HCT116 (cell line): Measurements from ENCODE around the gene CAPN15. TPM values are rescaled to one million over a fixed set of nuclear protein-coding genes. Genes with fewer than 3 reads are reported as not detected.

Experiments
- ATAC-seq: fragments of 200-7000 bp; cut with Tn5 transposase; 2 replicates; pipeline ENCODE4 v1.9.1; 2020; ENCODE audit warnings: mild to moderate bottlenecking, moderate library complexity
- BruUV-seq: library from RNA; stranded (reverse); fragments of 400-500 nt; replicated peaks from 2 replicates; lab custom pipeline; 2021; lab: Mats Ljungman, UMichigan
- CTCF ChIA-PET: fragments of 300-600 bp; sonication (Branson Sonifier 250); formaldehyde crosslinking; loops from one replicate; lab custom pipeline; 2021; ENCODE audit warnings: antibody characterized with exemption; lab: Charles Lee
- POLR2A ChIA-PET: fragments of 300-600, 350-600 bp; sonication (Branson Sonifier 250); formaldehyde crosslinking; loops from one replicate; lab custom pipeline; 2021; ENCODE audit warnings: antibody characterized with exemption; lab: Charles Lee
- RAD21 ChIA-PET, 2 experiments: fragments of 300-600 bp; sonication (Branson Sonifier 250); formaldehyde crosslinking; loops; one replicate each; lab custom pipeline; 2023; ENCODE audit warnings: low total read pairs in 2 of 2; ENCODE audit not compliant: uncharacterized antibody in 2 of 2, unreplicated experiment in 2 of 2, low non-redundant PET in 1 of 2; lab: Charles Lee
- DNase-seq: peaks from one replicate; pipeline ENCODE4 v3.0.0-alpha.2; 2010; ENCODE audit warnings: low read depth, low spot score
- H2AFZ ChIP-seq: fragments of 200-600 bp; shearing (Covaris generic), sonication (generic); 2 replicates; pipeline ENCODE4 v1.6.1; 2017; ENCODE audit warnings: low read depth, mixed run types, mixed read lengths, antibody characterized with exemption, low read length; ENCODE audit not compliant: poor library complexity, severe bottlenecking
- H3K27ac ChIP-seq: 2 replicates; pipeline ENCODE4 v1.5.1; 2012; ENCODE audit warnings: low read depth, low read length
- H3K27me3 ChIP-seq: fragments of 200-600 bp; sonication (generic); 2 replicates; pipeline ENCODE4 v1.6.1; 2016; ENCODE audit warnings: mixed run types, low read length, mixed read lengths; ENCODE audit not compliant: insufficient read depth
- H3K36me3 ChIP-seq, 2 experiments: fragments of 200-500 bp in 1 of 2; fragments of 200-600 bp in 1 of 2; sonication (Bioruptor generic) in 1 of 2; sonication (generic) in 1 of 2; 2 replicates each; pipeline versions ENCODE4 v1.5.1 to v1.6.1; 2014 to 2016; ENCODE audit warnings: low read length in 2 of 2, inconsistent platforms in 1 of 2, mixed read lengths in 1 of 2, mixed run types in 1 of 2; ENCODE audit not compliant: insufficient read depth in 2 of 2, control insufficient read depth in 1 of 2
- H3K4me1 ChIP-seq, 2 experiments: fragments of 200-600 bp in 1 of 2; sonication (generic) in 1 of 2; 2 replicates each; pipeline versions ENCODE4 v1.5.1 to v1.6.1; 2012 to 2017; ENCODE audit warnings: low read length in 2 of 2, inconsistent platforms in 1 of 2, mild to moderate bottlenecking in 1 of 2, mixed read lengths in 1 of 2, mixed run types in 1 of 2, moderate library complexity in 1 of 2; ENCODE audit not compliant: insufficient read depth in 2 of 2, control insufficient read depth in 1 of 2
- H3K4me2 ChIP-seq: fragments of 200-600 bp; sonication (generic); 2 replicates; pipeline ENCODE4 v1.6.1; 2017; ENCODE audit warnings: mixed run types, low read length, mixed read lengths
- H3K4me3 ChIP-seq, 2 experiments: fragments of 200-600 bp in 1 of 2; sonication (generic) in 1 of 2; replicated peaks in 1 of 2; 2 replicates each; pipeline ENCODE4 v1.5.1; 2011 to 2016; ENCODE audit warnings: low read length in 2 of 2, control low read depth in 1 of 2, low read depth in 1 of 2, mild to moderate bottlenecking in 1 of 2, mixed read lengths in 1 of 2, mixed run types in 1 of 2
- H3K79me2 ChIP-seq: fragments of 200-600 bp; sonication (generic); 2 replicates; pipeline ENCODE4 v1.6.1; 2017; ENCODE audit warnings: mild to moderate bottlenecking, mixed run types, low read length, moderate library complexity, mixed read lengths; ENCODE audit not compliant: insufficient read depth
- H3K9ac ChIP-seq: fragments of 200-600 bp; sonication (generic); 2 replicates; pipeline ENCODE4 v1.6.1; 2016; ENCODE audit warnings: low read length, mixed read lengths
- H3K9me2 ChIP-seq: fragments of 200-600 bp; sonication (generic), shearing (Covaris generic); 2 replicates; pipeline ENCODE4 v1.6.1; 2017; ENCODE audit warnings: mixed run types, mild to moderate bottlenecking, moderate library complexity; ENCODE audit not compliant: insufficient read depth
- H3K9me3 ChIP-seq, 2 experiments: fragments of 200-500 bp in 1 of 2; fragments of 200-600 bp in 1 of 2; sonication (Bioruptor generic) in 1 of 2; sonication (generic) in 1 of 2; 2 replicates each; pipeline ENCODE4 v1.6.1; 2014 to 2017; ENCODE audit warnings: low read length in 2 of 2, mixed read lengths in 2 of 2, inconsistent platforms in 1 of 2, low read depth in 1 of 2, mild to moderate bottlenecking in 1 of 2, mixed run types in 1 of 2, moderate library complexity in 1 of 2; ENCODE audit not compliant: control insufficient read depth in 1 of 2, insufficient read depth in 1 of 2
- H4K20me1 ChIP-seq: fragments of 200-600 bp; sonication (generic), shearing (Covaris generic); 2 replicates; pipeline ENCODE4 v1.6.1; 2017; ENCODE audit warnings: mixed run types, mild to moderate bottlenecking, moderate library complexity; ENCODE audit not compliant: insufficient read depth
- ATF3 ChIP-seq: IDR thresholded peaks from 2 replicates; pipeline ENCODE4 v1.6.1; 2012
- EGR1 ChIP-seq: IDR thresholded peaks from 2 replicates; pipeline ENCODE4 v1.6.1; 2012; ENCODE audit warnings: low read depth
- EZH2 ChIP-seq: fragments of 200-600 bp; sonication (generic); IDR thresholded peaks from 2 replicates; pipeline ENCODE4 v1.6.1; 2017; ENCODE audit warnings: antibody characterized with exemption, mixed run types
- EZH2phosphoT487 ChIP-seq: fragments of 200-600 bp; IDR thresholded peaks from 2 replicates; pipeline ENCODE4 v1.6.1; 2018; ENCODE audit warnings: antibody characterized with exemption, borderline replicate concordance
- FOSL1 ChIP-seq: IDR thresholded peaks from 2 replicates; pipeline ENCODE4 v1.6.1; 2012; ENCODE audit warnings: low read depth
- MAX ChIP-seq: IDR thresholded peaks from 2 replicates; pipeline ENCODE4 v1.6.1; 2012
- POLR2A ChIP-seq: IDR thresholded peaks from 2 replicates; pipeline ENCODE4 v1.7.0; 2011; ENCODE audit warnings: borderline replicate concordance; ENCODE audit not compliant: insufficient read depth, insufficient read length; ENCODE audit errors: extremely low read depth
- POLR2AphosphoS5 ChIP-seq: IDR thresholded peaks from 2 replicates; pipeline ENCODE4 v1.6.1; 2011; ENCODE audit warnings: mild to moderate bottlenecking, low read depth, low read length, moderate library complexity
- SRF ChIP-seq: IDR thresholded peaks from 2 replicates; pipeline ENCODE4 v1.6.1; 2012; ENCODE audit warnings: low read depth
- TCF7L2 ChIP-seq: IDR thresholded peaks from 2 replicates; pipeline ENCODE4 v1.7.0; 2011; ENCODE audit warnings: borderline replicate concordance, inconsistent platforms; ENCODE audit not compliant: insufficient read depth, insufficient read length; ENCODE audit errors: extremely low read depth
- YY1 ChIP-seq: IDR thresholded peaks from 2 replicates; pipeline ENCODE4 v1.6.1; 2011; ENCODE audit warnings: low read length, low read depth, moderate library complexity, mild to moderate bottlenecking; ENCODE audit not compliant: insufficient replicate concordance; ENCODE audit errors: extremely low read depth
- ZBTB33 ChIP-seq: IDR thresholded peaks from 2 replicates; pipeline ENCODE4 v1.6.1; 2011; ENCODE audit warnings: mild to moderate bottlenecking, low read length, moderate library complexity; ENCODE audit not compliant: insufficient replicate concordance; ENCODE audit errors: extremely low read depth
- ZNF274 ChIP-seq: fragments of 200-500 bp; sonication (Bioruptor generic); IDR thresholded peaks from 2 replicates; pipeline ENCODE4 v1.6.1; 2014; ENCODE audit warnings: mild to moderate bottlenecking, low read depth, low read length, inconsistent platforms
- intact Hi-C: fragments of 100-400 bp; cut with micrococcal nuclease; formaldehyde crosslinking; loops from 2 replicates; pipeline ENCODE4 v1.10.0; 2022
- total RNA-seq: library from RNA; stranded (reverse); gene quantifications from one replicate; pipeline ENCODE4 v1.2.1, GENCODE V29; 2021; ENCODE audit not compliant: unreplicated experiment

CAPN15 gene
- total RNA-seq, 1 experiment from 2014 or later = 39.0 TPM

GRCh38 chr16:523097-523741 is 4.3 kb upstream of the CAPN15 start:
- ChIA-PET CTCF (no interaction called here), POLR2A (no interaction called here), RAD21 (no interaction called here)
- H3K79me2 ChIP-seq = peaks cover 15% of the 10 kb centered on the region
- H4K20me1 ChIP-seq = no peaks in the 10 kb centered on the region
- no peaks in the 10 kb centered on the region for H3K27me3 ChIP-seq
- DNase-seq (no peak), ATAC-seq (no peak)
- intact Hi-C loops = no loop called here
- peaks cover 14 to 23% of the 10 kb centered on the region in 2 experiments for H3K4me1 ChIP-seq
- no peak overlapping the region for H2AFZ ChIP-seq
- no peaks in the 10 kb centered on the region for H3K9me2 ChIP-seq
- TF ChIP-seq POLR2AphosphoS5 = peak; percentile 18; the same call in 1 of the 2 replicates
- no peak for TF ChIP-seq YY1
- H3K36me3 ChIP-seq = no peaks in the 10 kb centered on the region; a peak in 1 of 4 replicates
- H3K4me3 ChIP-seq = no peak overlapping the region
- no peak overlapping the region for H3K27ac ChIP-seq
- no peak overlapping the region for H3K9ac ChIP-seq
- H3K9me3 ChIP-seq = no peaks in the 10 kb centered on the region
- H3K4me2 ChIP-seq = no peak overlapping the region
- BruUV-seq = no TSS peak

GRCh38 chr16:524274-525040 is 3.1 kb upstream of the CAPN15 start:
- H3K4me3 ChIP-seq = no peak overlapping the region
- RAD21 ChIA-PET = no interaction called here
- no peak overlapping the region; the same call in 1 of the 2 replicates for H3K4me2 ChIP-seq
- no peak overlapping the region for H2AFZ ChIP-seq
- POLR2A ChIA-PET = no interaction called here
- H4K20me1 ChIP-seq = no peaks in the 10 kb centered on the region
- CTCF ChIA-PET = no interaction called here
- peaks cover 14 to 31% of the 10 kb centered on the region in 2 experiments for H3K4me1 ChIP-seq
- peaks cover 27% of the 10 kb centered on the region for H3K79me2 ChIP-seq
- no peaks in the 10 kb centered on the region for H3K36me3 ChIP-seq
- BruUV-seq = no TSS peak
- no peak for ATAC-seq
- no peak overlapping the region for H3K9ac ChIP-seq
- no peaks in the 10 kb centered on the region for H3K9me3 ChIP-seq
- no peaks in the 10 kb centered on the region for H3K27me3 ChIP-seq
- DNase-seq = no peak
- peak overlapping the region; percentile 91; the same call in 1 of the 2 replicates for H3K27ac ChIP-seq
- no peaks in the 10 kb centered on the region for H3K9me2 ChIP-seq
- intact Hi-C loops = no loop called here
- TF ChIP-seq SRF (no peak), EZH2 (no peak), POLR2A (no peak), MAX (no peak), EZH2phosphoT487 (no peak), ATF3 (no peak), ZBTB33 (no peak), EGR1 (no peak), FOSL1 (no peak), TCF7L2 (no peak), YY1 (no peak), POLR2AphosphoS5 (no peak), ZNF274 (no peak)
